GM12873 (cell line): ENCODE data around the gene C1QTNF8.

Experiments used
- TF ChIP-seq, protein P1 (sequence below): IDR thresholded peaks from 2 replicates; pipeline ENCODE4 v1.5.1; 2012; ENCODE audit warnings: low read depth, mild to moderate bottlenecking, moderate library complexity, low read length, control low read depth; ENCODE audit not compliant: insufficient read depth; ENCODE audit errors: missing control alignments

Gene C1QTNF8

DNA sequence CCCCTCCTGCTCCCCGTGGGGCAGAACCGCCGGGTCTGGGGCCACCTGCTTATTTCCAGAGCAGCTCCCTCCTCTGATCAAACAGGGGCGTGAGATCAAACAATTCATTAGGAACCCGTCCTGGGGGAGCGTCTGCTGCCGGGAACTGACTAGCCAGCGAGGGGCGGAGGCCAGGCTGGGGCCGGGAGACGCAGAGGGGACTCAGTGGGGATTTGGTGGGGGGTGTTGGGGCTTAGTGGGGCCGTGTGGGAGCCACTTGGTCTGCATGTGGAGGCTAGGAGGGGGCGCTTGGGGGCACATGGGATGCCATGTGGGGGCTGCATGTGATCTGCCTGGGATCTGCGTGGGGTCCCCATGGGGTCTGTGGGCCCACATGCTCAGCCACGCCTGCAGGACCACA is 36.4 kb upstream of the C1QTNF8 start:
- TF ChIP-seq, protein P1, sequence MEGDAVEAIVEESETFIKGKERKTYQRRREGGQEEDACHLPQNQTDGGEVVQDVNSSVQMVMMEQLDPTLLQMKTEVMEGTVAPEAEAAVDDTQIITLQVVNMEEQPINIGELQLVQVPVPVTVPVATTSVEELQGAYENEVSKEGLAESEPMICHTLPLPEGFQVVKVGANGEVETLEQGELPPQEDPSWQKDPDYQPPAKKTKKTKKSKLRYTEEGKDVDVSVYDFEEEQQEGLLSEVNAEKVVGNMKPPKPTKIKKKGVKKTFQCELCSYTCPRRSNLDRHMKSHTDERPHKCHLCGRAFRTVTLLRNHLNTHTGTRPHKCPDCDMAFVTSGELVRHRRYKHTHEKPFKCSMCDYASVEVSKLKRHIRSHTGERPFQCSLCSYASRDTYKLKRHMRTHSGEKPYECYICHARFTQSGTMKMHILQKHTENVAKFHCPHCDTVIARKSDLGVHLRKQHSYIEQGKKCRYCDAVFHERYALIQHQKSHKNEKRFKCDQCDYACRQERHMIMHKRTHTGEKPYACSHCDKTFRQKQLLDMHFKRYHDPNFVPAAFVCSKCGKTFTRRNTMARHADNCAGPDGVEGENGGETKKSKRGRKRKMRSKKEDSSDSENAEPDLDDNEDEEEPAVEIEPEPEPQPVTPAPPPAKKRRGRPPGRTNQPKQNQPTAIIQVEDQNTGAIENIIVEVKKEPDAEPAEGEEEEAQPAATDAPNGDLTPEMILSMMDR = no peak

DNA sequence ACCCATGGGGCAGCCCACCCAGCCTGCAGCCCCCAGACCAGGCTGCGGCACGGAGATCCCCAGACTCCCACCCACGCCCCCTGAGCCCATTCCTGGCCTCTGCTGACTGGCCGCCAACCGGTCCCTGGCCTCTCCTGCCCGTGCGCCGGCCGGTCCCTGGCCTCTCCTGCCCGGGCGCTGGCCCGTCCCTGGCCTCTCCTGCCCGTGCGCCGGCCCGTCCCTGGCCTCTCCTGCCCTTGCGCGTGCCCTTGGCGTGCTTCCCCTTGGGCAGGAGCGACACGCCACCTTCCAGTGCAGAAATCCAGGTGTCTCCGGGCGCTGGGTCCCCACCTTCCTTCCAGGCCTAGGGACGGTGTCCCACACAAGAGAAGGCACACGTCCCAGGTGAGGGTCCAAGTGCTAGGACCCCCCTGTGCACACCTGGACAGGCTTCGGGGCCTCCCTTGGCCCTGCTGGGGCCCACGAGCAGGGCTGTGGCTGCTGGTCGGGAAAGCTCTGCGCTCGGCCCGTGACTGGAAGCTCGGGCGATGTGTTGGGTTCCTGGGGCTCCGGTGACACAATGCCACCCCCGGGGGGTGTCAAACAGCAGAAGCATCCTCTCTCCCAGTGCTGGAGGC is 35.4 kb upstream of the C1QTNF8 start:
- TF ChIP-seq, protein P1 = no peak

DNA sequence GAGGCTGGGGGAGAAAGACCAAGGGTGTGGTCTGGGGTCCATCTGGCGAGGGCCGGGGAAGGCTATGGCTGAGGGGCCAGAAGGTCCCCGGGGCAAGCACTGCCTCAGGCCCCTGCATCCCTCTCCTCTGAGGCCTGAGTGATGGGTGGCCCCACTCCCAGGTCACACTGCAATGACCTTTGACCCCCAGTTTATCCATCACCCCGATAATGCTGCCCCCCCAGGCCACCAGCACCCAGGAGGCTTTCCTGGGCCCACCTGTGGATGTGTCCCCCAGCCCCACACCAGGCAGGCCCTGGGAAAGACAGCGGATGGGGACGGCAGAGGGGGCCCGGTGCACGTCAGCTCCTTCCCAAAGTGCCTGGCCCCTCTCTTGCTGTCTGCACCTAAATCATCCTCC is 34.3 kb upstream of the C1QTNF8 start:
- TF ChIP-seq, protein P1 = no peak

DNA sequence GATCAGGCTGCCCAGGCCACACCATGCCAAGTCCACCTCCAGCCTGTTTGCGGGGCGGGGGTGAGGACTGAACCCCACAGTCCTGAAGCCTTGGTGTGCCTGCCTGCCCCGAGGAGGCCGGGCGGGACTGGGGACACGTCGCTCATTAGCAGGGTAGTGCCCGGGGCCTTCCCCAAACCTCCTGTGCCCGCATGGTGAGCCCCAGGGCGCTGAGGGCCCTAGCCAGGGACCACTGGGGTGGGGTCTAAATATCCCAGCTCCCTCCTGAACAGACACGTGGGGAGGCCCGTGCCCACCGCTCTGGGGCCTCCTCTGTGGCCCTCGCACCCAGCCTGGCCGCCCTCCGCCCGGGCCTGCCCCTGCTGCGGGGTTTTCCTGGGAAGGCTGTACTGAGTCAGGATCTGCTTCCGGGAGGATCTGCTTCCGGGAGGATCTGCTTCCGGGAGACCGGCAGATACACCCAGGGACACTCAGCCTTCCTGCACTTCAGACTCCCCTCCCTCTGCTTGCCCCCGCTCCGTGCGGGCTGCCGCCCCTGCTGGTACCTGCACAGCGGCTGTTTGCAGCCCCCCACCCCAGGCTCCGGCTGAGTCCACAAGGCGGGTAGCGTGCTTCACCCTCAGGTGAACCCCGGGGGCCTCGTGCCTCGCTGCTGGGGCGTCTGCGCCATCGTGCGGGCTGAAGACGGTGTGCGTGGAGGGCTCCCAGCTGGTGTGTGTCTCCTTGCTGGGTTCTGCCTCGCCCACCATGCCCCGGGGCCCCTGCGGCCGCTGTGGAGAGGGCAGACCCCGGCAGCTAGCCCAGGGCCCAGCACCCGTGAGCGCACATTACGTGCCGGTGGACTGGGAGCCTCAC is 33.3 kb upstream of the C1QTNF8 start:
- TF ChIP-seq, protein P1 = no peak

DNA sequence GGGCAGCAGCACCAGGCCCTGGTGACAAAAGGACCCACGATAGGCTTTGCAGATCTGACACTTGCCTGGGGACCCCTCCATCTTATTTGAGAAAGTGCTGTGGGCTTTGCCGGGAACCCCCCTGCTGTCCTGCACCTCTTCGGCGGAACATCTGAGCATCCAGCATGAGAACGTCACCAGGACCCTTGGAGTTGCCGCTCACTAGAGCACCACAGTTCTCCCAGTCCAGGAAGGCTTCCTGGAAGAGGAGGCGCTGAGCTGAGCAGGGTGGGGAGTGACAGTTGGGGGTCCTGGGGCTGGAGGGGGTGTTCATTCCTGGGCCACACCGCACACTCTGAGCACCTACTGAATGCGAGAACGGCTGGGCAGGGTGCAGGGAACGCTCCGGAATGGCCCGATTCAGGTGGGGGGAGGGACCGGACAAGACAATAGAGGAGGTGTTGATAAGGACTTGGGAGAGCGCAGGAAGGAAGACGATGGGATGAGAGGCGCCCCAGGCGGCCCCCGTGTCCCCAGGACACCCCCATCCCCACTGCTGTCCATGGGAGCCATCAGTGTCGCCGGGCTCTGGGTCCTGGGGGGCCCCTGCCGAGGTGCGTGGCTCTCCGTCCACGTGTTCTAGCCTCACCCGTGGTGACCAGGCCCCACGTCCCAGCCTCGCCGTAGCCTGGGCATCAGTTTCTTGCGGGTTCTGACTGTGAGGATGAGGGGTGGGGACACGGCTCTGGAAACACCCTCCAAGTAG is 32.1 kb upstream of the C1QTNF8 start:
- TF ChIP-seq, protein P1 = no peak

DNA sequence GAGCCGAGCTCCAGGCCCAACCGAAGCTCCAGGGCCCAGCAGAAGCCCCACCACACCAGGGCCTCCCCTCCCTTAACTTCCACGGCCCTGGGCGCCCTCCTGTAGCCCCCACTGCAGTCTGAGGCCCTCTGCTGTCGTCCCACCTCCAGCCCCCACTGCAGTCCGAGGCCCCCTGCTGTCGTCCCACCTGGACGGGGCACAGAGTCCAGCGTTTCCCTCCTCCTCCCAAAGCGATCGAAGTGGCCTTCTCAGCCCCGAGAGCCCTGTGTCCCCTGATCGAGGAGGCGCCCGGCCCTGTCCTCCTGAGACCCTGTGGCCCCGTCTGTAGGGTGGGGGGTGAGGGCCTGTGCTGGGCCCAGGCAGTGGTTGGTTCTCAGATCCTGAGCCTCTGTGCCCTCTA is 31.1 kb upstream of the C1QTNF8 start:
- TF ChIP-seq, protein P1 = no peak

DNA sequence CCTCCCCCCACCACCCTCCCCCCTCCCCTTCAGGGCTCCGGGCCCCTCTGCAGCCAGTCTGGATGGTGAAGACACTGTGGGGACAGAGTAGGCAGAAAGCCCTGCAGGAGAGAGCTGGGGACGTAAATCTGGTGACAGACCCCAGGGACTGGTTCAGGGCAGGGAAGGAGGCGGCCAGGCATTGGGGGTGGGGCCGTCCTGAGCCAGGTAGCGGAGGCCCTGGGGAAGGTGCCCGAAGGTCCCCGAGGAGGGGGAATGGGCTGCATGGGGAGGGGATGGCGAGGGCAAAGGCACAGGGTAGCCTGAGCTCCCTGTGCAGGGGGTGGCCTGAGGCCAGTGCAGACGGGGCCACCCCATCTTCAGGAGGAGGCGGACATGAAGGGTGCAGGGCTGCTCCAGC is 30.5 kb upstream of the C1QTNF8 start:
- TF ChIP-seq, protein P1 = no peak
